GM19397 (cell line): Measurements from ENCODE around the gene FLNA.
"Not testable (repeated sequence)": the region's sequence is repeated elsewhere in the genome, so short reads cannot be mapped to it uniquely, and the experiment has no call there.

Experiments
- ATAC-seq: cut with Tn5 transposase; IDR thresholded peaks from one replicate; pipeline ENCODE4 v1.9.1; 2021; ENCODE audit warnings: mild to moderate bottlenecking, moderate library complexity; ENCODE audit not compliant: unreplicated experiment

The FLNA gene, protein sequence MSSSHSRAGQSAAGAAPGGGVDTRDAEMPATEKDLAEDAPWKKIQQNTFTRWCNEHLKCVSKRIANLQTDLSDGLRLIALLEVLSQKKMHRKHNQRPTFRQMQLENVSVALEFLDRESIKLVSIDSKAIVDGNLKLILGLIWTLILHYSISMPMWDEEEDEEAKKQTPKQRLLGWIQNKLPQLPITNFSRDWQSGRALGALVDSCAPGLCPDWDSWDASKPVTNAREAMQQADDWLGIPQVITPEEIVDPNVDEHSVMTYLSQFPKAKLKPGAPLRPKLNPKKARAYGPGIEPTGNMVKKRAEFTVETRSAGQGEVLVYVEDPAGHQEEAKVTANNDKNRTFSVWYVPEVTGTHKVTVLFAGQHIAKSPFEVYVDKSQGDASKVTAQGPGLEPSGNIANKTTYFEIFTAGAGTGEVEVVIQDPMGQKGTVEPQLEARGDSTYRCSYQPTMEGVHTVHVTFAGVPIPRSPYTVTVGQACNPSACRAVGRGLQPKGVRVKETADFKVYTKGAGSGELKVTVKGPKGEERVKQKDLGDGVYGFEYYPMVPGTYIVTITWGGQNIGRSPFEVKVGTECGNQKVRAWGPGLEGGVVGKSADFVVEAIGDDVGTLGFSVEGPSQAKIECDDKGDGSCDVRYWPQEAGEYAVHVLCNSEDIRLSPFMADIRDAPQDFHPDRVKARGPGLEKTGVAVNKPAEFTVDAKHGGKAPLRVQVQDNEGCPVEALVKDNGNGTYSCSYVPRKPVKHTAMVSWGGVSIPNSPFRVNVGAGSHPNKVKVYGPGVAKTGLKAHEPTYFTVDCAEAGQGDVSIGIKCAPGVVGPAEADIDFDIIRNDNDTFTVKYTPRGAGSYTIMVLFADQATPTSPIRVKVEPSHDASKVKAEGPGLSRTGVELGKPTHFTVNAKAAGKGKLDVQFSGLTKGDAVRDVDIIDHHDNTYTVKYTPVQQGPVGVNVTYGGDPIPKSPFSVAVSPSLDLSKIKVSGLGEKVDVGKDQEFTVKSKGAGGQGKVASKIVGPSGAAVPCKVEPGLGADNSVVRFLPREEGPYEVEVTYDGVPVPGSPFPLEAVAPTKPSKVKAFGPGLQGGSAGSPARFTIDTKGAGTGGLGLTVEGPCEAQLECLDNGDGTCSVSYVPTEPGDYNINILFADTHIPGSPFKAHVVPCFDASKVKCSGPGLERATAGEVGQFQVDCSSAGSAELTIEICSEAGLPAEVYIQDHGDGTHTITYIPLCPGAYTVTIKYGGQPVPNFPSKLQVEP (N-terminal part only)

DNA sequence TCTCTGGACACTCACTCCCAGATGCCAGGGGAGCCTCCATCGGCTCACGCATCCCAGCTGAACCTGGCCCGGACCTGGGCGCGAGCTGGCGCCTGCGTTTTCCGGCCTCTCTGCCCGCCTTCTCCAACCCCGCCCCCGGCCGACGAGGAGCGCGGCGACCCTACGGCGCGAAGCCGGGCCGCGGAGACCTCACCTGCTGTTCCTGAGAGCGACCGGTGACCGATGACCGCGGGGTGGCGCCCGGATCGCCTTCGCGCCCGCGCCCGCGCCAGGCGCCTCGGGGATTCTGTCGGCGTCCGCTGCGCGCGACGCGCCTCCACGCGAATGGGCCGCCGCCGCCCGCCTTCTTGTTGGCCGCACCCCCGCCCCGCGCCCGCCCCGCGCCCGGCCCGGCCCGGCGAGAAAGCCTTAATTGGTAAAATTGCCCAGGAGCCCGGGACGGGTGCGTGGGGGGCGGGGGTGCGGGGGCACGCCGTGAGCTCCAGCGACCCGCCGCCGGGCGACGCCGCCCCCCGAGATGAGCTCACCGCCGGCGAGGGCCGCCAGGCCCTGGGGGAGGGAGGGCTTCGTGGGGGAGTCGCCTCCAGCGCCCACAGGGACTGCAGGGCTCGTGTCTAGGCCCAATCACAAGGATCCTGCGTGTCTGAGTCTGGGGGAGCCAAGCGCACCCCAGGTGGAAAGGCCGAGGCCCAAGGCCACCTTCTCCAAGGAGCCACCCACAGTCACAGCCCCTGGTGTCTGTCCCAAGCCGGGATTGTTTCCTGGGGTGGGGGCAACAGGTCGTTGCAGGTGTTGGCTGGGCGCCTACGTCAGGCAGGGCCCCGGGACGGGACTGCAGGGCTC lies at the start of gene FLNA:
Gene FLNA, minus strand, starts transcription at position 322 of the 843 bp plus-strand sequence. CDS start 3,389 bp downstream, outside the sequence.
- ATAC-seq = no peak

DNA sequence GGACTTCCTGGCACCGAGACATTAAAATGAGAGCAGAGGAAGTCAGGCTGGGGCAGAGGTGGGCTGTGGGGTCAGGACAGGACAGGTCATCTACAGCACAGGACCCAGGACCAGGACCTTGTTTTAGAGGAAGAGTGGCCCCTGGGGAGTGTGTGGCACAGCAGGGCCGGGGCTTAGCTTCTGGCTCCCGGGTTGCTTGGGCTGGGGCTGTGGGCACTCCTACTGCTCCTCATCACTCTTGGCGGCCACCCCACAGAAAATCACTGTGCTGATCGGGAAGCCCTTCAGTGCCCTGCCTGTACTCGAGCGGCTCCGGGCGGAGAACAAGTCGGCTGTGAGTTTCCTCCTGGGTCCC lies 45.9 kb upstream of the FLNA start:
- no peak for ATAC-seq

DNA sequence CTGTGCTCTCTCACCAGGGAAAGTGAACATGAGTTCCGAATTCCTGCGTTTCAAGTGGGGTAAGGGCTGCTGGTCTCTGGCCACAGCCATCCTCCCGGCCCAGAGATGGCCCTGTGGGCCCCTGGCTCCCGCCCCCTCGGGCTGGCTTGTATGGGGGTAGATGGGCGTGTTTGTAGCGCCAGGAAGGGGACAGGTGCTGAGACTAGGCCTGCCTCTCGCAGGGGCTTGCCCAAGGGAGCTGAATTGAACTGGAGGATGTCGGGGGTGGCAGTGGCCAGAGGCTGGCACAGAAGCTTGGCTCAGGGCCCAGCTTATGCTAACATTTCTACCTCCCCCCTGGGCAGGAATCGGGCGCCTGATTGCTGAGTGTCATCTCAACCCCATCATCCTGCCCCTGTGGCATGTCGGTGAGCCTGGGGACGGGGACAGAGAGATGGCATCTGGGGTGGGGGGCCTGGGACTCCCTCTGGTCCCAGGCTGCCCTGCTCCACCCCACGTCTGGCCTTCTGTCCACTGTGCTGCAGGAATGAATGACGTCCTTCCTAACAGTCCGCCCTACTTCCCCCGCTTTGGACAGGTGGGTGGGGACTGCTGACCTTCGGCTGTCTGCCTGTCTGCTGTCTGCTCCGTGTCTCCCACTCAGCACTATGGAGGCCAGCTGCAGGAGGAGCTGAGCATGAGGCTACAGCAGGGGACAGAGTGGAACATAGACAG lies 45.4 kb upstream of the FLNA start:
- ATAC-seq = no peak

DNA sequence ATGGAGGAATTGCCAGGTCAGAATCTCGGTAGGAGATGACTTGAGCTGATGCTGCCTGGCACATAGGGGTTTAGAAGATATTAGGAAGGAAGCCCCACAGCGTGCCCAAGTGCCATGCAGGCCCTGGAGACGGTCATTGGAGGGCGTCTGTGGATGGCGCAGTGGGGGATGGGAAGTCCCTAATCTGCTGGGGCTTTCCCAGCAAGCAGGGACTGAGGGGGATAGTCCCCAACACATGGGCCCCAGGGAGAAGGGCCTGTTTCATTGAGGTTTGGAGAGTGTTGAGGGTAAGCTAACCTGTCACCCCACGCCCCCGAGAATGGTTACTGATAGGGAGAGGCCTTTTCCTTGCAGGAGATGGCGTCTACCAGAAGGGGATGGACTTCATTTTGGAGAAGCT lies 44.8 kb upstream of the FLNA start:
- no peak for ATAC-seq

DNA sequence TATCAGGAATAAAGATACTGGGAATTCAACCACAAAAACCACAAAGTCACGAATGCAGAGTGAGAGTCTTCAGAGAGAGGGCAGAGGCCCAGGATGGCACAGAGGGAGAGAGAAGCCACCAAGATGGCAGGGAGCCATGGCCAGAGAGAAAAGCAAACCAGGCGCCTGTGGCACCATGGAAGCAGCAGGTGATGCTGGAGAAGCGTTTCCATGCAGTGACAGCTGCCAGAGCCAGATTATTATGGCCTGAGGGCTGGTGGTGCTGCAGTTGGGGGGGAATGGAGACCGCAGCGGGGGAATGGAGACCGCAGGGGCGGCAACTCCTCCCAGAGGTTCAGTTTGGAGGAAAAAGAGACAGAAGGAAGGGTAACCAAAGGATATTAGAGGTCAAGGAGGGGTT lies 42.7 kb upstream of the FLNA start:
- no peak for ATAC-seq

DNA sequence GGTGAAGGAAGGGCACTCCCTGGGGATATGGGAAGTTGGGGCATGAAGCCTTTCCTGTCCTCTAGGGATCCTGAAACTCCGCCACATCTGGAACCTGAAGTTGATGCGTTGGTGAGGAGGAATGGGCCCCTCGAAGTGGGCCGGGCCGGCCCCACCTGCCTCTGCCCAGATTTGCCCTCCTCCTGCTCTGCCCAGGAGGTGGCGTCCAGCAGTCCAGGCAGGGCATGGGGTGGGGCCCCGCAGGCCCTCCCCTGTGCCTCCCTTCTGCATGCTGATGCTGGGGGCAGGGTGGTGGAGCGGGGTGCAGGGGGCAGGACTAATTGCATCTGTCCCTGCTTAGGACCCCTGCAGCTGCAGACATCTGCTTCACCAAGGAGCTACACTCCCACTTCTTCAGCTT lies 38.7 kb upstream of the FLNA start:
- ATAC-seq = no peak

DNA sequence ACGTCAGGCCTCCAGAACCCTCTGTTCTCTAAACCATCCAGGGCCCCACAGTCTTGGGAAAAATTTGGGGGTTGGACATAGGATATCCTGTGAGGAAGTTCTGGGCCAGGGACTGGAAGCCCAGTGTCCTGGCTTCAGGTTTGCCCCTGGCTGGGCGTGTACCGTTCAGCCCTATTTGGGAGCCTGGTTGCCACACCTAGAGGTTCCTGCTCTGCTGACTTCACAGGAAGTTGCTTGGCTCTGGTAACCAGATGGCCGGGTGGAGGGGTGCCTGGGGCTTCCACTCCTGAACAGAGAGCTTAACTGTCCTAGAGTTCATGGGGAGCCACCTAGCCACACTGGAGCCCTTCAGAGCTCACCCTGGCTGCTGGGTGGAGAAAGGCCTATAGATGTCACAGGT lies 38.0 kb upstream of the FLNA start:
- no peak for ATAC-seq

DNA sequence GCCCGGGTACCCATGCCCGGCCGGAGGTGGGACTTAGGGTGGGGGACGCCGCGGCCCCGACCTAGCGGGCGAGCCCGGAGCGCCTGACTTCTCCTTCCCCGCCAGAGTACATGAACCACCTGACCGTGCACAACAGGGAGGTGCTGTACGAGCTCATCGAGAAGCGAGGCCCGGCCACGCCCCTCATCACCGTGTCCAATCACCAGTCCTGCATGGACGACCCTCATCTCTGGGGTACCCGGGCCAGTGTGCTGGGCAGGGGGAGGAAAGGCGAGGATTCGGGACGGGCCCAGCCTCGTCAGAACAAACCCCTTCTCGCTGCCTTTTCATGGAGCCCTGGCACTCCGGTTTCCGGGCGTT lies 37.5 kb upstream of the FLNA start:
- ATAC-seq = no peak

DNA sequence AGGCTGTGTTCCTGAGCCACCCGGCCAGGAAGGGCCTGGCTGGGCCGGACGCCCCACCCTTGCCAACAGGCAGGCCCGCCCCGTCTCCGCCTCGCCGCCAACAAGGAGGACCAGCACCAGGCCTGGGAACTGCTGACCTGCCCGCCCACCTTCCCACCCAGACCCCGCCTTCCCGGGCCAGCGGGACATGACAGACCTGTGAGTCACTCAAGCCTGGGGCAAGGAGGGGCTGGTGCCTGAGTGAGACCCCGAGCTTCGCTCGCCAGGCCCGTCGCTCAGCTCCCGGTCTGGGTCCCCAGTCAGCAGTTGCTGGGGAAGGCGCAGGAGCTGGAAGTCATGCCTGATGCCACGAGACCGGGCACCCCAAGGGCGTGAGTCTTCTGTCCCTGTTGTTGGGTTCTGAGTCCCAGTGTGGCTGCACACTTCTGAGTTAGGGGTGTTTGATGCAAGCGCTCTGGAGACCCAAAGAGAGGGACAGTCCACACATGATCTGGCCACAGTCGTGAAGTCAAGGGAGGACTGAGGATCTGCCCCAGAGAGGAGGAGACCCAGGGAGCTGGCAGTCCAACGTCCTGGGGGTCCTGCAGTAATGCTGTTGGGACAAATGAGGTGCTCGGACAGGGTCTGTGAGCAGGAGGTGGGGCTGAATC lies 34.9 kb upstream of the FLNA start, which contains the start of gene DNASE1L1:
Gene DNASE1L1, minus strand, starts transcription at position 33 of the 650 bp plus-strand sequence. CDS start 3,686 bp downstream, outside the sequence.
- no peak for ATAC-seq

DNA sequence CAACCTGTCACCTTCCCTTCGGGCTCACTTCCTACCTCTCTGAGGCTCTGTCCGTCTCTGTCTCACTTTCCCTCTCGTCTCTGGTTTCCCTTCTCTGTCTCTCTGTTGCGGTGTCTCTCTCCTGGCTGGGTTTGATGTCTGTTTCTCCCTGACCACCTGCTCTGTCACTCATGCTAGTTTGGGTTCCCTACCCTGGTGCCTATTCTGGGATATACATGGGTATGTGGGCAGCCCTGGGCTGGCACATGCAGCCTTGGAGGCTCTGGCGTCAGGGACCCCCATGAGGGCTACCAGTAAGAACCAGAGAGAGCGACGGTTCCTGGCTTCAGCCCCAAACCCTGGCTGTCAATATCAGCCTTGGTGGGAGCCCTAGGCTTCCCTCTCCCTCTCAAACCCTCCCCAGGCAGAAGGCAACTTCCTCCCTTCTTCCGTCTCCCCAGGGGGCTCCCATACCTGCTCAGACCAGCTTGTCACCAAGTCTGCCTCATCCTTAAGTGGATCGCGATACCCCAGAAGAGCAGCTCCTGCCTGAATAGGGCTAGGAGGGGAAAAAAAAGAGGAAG lies 34.3 kb upstream of the FLNA start:
- ATAC-seq = no peak

DNA sequence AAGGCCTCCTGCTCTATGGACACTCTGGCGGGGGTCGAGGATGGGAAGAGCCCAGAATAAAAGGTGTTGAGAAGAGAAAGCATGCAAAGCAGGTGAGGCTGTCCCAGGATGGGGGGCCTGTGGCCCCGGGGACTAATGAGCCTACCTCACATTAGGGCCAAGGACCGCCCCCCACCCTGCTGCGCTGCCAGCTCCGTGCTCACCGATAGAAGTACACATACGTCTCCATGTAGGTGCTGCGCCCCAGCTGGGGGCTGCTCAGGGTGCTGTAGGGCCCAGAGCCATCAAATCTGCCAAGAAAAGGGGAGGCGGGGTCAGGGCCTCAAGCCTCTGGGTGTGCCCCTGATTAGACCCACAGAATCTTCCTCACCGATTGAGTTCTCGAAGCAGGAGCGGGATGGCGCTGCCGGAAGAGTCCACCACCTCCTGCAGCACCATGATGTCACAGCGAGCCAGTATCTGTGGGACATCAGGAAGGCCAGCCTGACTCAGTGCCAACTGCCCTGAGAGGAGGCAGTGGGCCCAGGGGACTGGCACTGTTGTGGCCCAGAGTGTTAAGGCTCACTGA lies 30.3 kb upstream of the FLNA start:
- ATAC-seq = no peak

DNA sequence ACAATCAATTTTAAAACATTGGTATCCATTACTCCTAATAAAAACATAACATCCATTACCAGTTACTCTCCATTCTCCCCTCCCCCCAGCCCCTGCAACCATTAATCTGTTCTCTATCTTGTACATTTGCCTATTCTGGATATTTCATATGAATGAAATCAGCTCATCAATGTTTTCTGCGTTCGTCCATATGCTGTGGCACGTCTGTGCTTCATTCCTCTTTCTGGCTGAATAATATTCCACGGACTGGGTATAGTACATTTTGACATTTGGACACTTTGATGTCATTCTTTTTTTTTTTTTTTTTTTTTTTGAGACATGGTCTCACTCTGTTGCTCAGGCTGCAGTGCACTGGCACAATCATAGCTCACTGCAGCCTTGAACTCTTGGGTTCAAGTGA lies 29.4 kb upstream of the FLNA start:
- no peak for ATAC-seq

DNA sequence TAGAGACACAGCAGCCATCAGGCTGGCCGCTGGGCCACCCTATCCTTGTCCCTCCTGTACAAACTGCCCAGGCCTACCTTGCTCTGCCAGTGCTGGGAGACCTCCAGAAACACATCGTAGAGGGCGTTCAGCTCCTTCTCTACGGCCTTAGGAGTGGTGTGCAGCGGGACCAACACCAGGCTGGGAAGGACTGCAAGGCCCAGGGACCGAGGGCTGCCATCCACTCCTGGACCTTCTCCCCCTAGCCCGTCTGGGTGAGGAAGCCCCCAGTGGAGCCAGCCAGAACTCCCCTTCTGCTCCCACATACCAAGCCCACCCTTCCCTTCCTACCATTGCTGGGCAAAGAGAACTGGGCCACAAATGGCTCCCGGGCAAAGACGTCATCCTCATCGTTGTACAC lies 28.8 kb upstream of the FLNA start:
- no peak for ATAC-seq

DNA sequence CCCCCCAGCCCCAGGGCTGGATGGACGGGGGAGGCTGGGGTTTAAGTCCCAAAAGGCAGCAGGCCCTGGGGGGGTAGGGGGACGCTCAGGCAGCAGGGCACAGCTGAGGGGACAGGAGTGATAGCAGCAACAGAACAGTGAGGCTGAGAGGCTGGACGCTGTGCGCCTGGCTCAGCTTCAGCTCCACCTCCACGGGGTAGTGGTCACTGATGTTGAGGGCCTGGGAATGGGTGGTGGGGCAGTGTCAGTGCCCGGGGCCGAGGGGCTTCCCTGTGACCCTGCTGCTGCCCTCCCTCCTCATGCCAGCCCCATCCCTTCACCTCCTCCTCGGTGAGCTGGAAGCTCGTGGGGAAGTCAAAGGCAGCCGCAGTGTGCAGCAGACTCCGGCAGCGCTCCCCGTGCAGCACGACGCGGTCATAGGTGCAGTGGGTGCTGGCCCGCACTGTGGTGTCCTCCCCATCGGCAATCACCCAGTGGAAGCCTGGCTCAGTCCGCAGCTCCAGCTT lies 28.2 kb upstream of the FLNA start:
- no peak for ATAC-seq

DNA sequence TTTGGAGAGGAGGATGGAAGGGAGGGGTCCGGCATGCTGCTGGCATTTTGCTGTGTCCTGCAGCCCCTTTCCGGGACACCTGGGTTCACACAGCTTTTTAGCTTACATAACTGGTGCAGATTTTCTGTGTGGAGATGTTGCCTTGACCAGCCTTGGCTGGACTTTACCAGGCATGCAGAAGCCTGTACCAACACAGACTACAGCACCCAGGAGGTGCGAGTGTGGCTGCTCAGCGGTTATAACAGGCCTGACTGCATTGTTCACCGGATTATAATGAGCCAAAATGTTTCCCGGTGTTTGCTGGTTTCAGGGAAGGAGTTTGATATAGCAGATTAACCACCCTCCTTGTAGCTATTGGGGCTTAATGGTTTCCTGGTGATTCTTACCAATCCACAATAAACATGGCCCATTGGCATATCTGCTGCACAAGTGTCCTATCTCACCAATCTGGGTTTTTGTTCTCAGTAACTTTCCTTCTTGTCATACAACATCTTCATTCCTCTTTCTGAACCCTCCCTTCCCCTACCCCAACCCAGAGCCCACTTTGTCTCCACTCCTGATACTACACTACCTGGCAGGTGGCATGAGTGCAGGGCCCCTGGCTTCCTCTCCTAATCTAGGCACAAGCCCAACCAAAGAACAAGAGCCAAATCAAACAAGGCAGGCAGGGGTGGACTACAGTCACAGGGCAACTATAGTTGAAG lies 27.6 kb upstream of the FLNA start:
- no peak for ATAC-seq

DNA sequence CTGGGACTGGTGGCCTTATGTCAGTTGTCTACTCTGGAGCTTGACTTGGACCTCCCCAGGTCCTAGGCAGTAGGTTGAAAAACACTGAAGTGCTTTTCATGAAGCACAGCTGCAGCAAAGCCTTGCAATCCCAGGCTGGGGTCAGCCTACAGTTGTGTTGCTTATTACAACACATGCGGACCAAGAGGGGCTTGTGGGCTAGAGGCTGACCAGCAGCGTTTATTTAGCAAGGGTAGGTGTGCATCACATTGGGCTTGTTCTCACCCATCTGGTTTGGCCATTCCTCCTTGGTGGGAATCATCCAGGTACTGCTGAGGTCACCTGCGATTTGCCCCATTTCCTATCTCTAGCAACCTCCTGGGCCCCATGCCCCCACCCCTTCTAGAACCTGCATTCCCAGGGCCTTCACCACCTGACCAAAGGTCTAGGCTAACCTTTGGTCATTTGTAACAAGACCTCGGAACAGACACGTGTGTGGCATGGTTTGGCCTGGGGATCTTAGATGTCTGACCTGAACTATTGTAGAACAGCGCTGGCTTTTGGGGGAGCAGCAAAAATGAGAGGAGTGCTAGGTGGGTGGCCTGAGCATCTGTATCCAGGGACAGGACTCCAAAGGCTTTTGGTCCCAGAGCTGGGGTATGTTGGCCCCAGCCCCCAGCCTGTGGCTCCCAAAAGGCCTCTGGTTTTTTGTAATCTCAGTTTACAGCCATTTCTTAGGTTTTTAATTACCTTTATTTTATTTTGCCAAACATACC lies 26.8 kb upstream of the FLNA start:
- ATAC-seq = no peak

DNA sequence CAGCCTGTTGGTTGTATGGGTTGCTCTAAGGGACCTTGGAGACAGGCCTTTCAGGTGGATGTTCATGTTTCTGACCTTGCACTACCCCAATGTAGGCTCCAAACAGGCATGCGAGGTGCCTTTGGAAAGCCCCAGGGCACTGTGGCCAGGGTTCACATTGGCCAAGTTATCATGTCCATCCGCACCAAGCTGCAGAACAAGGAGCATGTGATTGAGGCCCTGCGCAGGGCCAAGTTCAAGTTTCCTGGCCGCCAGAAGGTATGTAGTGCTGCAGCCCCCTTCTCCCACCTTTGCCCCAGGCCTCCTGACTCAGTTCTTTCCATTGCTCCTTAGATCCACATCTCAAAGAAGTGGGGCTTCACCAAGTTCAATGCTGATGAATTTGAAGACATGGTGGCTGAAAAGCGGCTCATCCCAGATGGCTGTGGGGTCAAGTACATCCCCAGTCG lies 26.0 kb upstream of the FLNA start:
- ATAC-seq = not testable (repeated sequence)
